ENCODE data around the gene C4orf46.

The C4orf46 gene

DNA sequence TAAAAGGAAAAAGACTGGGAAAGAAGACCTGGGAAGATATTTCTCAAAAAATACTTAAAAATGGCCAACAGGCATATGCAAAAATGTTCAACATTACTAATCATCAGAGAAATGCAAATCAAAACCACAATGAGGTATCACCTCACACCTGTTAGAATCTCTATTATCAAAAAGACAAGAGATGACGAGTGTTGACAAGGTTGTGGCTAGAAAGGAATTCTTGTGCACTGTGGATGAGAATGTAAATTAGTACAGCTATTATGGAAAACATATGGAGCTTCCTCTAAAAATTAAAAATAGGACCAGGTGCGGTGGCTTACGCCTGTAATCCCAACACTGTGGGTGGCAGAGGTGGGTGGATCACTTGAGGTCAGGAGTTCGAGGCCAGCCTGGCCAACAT lies 50.0 kb downstream of the C4orf46 start:
- TF ChIP-seq TAF1 (IDR thresholded peaks at IDR 0.05; ENCODE audit: borderline replicate concordance, insufficient read depth, low read length) (no peak), POLR2AphosphoS5 (IDR thresholded peaks at IDR 0.05; ENCODE audit: low read depth, low read length) (no peak), REST (IDR thresholded peaks at IDR 0.05; ENCODE audit: insufficient read depth in 1 of 2, low read depth in 2 of 2, low read length in 2 of 2) (no peak), SIN3A (IDR thresholded peaks at IDR 0.05; ENCODE audit: borderline replicate concordance, insufficient read depth, low read length) (no peak), FOXP2 (optimal IDR thresholded peaks at IDR 0.05; ENCODE audit: borderline replicate concordance, extremely low read depth, extremely low read length, insufficient read depth) (no peak)

GRCh38 chr4:158617956-158618355 lies 53.7 kb downstream of the C4orf46 start:
- TF ChIP-seq REST (IDR thresholded peaks at IDR 0.05; ENCODE audit: insufficient read depth in 1 of 2, low read depth in 2 of 2, low read length in 2 of 2): no peak
- no peak for TF ChIP-seq TAF1 (IDR thresholded peaks at IDR 0.05; ENCODE audit: borderline replicate concordance, insufficient read depth, low read length)

All from PFSK-1 (cell line).